IMR-90 (cell line): ENCODE data around the gene EEIG2.
A peak's percentile ranks its signal among the peaks of the same experiment; 100 is the strongest.

ENCODE experiments used
- BHLHE40 ChIP-seq: fragments of 150-350 bp; IDR thresholded peaks from 2 replicates; pipeline ENCODE4 v1.6.1; 2016; ENCODE audit warnings: mild to moderate bottlenecking, low read depth, low read length
- CTCF ChIP-seq: conservative IDR thresholded peaks from 2 replicates; pipeline ENCODE4 v1.5.1; 2012; ENCODE audit warnings: mild to moderate bottlenecking, low read depth, low read length, improper control_type of control experiment
- FOS ChIP-seq: fragments of 150-350 bp; IDR thresholded peaks from 2 replicates; pipeline ENCODE4 v1.6.1; 2016; ENCODE audit warnings: low read depth, low read length
- MAFK ChIP-seq: IDR thresholded peaks from 2 replicates; pipeline ENCODE4 v1.6.1; 2012; ENCODE audit warnings: low read depth, low read length, improper control_type of control experiment
- MXI1 ChIP-seq: IDR thresholded peaks from 2 replicates; pipeline ENCODE4 v1.6.1; 2012; ENCODE audit warnings: low read depth, mild to moderate bottlenecking, low read length, moderate library complexity, borderline replicate concordance
- NFE2L2 ChIP-seq: fragments of 150-350 bp; IDR thresholded peaks from 2 replicates; pipeline ENCODE4 v1.6.1; 2016; ENCODE audit warnings: low read depth, mild to moderate bottlenecking, low read length
- POLR2A ChIP-seq: IDR thresholded peaks from 2 replicates; pipeline ENCODE4 v1.6.1; 2012; ENCODE audit warnings: mild to moderate bottlenecking, low read depth, low read length
- RAD21 ChIP-seq: IDR thresholded peaks from 2 replicates; pipeline ENCODE4 v1.6.1; 2012; ENCODE audit warnings: low read length, improper control_type of control experiment
- RCOR1 ChIP-seq: IDR thresholded peaks from 2 replicates; pipeline ENCODE4 v1.6.1; 2012; ENCODE audit warnings: mild to moderate bottlenecking, low read length, improper control_type of control experiment; ENCODE audit not compliant: insufficient replicate concordance
- RFX5 ChIP-seq: IDR thresholded peaks from 2 replicates; pipeline ENCODE4 v1.8.0; 2012; ENCODE audit warnings: low read depth, mild to moderate bottlenecking, low read length, moderate library complexity
- SMC3 ChIP-seq: fragments of 150-350 bp; IDR thresholded peaks from 2 replicates; pipeline ENCODE4 v1.6.1; 2016; ENCODE audit warnings: low read depth, mild to moderate bottlenecking, antibody characterized with exemption, low read length, moderate library complexity
- USF2 ChIP-seq: fragments of 150-350 bp; IDR thresholded peaks from 2 replicates; pipeline ENCODE4 v1.6.1; 2017; ENCODE audit warnings: mild to moderate bottlenecking, antibody characterized with exemption, low read length, low read depth
- TF ChIP-seq, protein P1 (sequence below): fragments of 150-350 bp; IDR thresholded peaks from 2 replicates; pipeline ENCODE4 v1.6.1; 2016; ENCODE audit warnings: low read depth, mild to moderate bottlenecking, low read length, moderate library complexity, borderline replicate concordance

GRCh38 chr1:108575375-108575774 lies 15.5 kb downstream of the EEIG2 start:
- no peak for TF ChIP-seq CTCF
- no peak for TF ChIP-seq POLR2A
- no peak for TF ChIP-seq FOS
- peak; percentile 88 for TF ChIP-seq NFE2L2
- no peak for TF ChIP-seq RAD21
- TF ChIP-seq MXI1, result no peak
- TF ChIP-seq, protein P1, sequence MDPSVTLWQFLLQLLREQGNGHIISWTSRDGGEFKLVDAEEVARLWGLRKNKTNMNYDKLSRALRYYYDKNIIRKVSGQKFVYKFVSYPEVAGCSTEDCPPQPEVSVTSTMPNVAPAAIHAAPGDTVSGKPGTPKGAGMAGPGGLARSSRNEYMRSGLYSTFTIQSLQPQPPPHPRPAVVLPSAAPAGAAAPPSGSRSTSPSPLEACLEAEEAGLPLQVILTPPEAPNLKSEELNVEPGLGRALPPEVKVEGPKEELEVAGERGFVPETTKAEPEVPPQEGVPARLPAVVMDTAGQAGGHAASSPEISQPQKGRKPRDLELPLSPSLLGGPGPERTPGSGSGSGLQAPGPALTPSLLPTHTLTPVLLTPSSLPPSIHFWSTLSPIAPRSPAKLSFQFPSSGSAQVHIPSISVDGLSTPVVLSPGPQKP, result no peak
- TF ChIP-seq RCOR1, result no peak
- TF ChIP-seq USF2, result no peak
- no peak for TF ChIP-seq RFX5
- peak; percentile 40; the same call in 1 of the 2 replicates for TF ChIP-seq MAFK
- no peak for TF ChIP-seq SMC3
- TF ChIP-seq BHLHE40, result no peak
